GM18526 (cell line): Measurements from ENCODE around the gene IFRD1.

ENCODE experiments used
- POLR2A ChIP-seq: IDR thresholded peaks from 3 replicates; pipeline ENCODE4 v1.6.1; 2011; ENCODE audit not compliant: insufficient read length; ENCODE audit errors: extremely low read depth

IFRD1 gene

DNA sequence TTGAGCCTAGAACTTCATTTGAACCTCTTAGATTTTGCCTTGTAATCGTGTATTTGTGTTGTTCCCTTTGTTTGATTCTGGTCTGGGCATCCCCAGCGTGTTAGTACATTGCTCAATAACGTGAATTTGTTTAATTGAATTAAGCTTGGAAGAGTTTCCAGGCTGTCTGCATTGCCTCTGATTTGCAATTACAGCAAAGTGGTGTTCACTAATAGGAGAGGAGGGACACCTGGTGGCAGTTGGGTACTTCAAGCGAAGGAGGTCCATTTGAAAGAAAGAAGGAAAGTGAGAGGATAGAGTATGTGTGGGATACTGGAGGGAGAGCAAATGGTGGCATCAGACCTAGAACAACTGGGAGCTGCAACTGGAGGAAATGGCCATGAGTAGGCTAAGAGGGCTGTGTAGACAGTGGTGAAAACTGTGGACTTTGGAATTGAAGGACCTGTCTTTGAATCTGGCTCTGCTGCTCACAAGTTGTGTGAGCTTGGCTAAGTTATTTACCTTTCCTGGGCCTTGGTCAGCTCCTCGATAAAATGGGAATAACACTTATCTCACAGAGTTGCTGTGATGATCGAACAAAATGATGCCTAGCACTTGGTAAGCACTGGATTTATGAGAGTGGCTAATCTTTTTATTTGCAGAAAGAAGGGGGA, 45.7 kb downstream of the IFRD1 start:
- TF ChIP-seq POLR2A = no peak

DNA sequence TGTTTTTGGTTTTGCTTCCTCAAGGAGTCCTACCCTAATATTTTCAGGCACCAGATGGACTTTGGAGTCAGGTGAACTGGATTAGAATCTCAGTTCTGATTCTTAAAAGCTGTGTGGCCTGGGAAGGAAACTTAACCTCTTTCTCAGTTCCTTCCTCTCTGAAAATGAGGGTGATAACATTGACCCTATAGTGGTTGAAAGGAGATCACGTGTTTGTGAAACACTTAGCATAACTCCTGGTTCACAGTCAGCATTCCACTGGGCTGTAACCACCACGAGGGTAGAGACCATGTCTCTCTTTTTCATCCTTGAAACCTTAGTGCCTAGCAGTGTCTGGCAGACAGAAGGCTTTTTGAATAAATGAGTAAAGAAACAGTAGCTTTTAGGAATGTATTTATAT, 47.2 kb downstream of the IFRD1 start:
- TF ChIP-seq POLR2A = no peak

DNA sequence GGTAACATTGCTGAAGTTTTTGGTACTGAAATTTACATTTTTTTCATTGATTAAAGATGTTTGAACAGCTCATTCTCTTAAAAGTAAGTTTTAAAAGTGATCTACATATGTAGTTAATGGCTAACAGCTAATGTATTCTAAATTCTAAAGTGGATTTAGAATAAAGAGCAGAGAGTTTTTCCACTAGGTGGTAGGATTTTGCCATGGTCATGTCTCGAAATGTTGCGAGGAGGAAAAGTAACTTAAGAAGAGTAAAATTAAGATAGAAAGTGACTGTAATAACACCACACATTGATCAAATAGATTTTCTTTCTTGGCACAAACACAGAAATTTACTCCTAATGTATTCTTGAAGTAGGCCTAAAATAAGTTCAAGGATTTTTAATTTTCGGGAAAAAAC, 50.4 kb downstream of the IFRD1 start:
- no peak for TF ChIP-seq POLR2A

DNA sequence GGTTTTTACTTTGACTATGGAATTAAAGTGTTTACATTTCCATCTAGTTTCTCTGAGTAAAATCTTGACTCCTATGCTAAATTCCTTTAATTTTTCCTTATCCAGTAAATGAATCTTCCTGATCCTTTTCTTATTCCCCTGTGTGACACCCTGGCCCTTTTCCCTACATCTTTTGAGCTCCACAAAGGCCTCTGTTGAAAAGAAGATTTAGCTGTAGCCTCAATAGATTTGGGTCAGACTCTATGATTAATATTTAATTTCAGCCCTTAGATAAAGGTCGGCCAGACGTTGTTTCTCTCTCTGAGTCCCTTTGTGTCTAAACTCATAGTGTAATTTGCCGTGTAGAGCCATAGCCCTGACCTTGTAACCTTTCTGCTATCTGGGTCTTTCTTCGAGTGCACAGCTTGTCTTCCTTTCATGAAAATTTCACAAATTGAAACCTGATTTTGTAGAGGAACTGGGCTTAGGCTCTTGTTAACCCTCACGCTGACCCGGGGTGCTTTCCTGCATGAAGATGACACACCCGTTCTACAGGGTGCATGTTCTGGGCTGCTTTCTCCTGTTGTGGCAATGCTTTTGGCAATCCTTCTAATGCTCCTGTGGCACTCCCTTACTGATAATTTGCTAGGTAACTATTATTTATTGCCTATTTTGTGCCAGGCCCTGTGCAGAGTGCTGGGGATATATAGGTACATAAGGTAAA, 51.7 kb downstream of the IFRD1 start:
- TF ChIP-seq POLR2A = no peak

DNA sequence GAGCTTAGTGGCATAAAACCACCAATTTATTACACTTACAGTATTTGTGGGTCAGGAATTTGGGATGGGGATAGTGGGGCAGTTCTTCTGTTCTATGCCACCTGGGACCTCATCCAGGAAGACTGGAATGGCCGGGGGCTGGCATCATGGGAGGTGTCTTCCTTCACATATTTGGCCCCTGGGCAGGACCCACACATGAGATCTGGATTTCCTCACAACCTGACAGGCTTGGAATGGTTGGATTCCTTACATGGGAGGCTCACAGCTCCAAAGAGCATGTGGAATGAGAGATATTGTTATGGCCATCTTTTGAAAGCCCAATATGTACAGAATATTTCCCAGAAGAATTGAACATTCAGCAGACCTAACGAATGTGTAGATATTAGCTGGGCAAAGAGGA, 52.4 kb downstream of the IFRD1 start:
- TF ChIP-seq POLR2A = no peak

DNA sequence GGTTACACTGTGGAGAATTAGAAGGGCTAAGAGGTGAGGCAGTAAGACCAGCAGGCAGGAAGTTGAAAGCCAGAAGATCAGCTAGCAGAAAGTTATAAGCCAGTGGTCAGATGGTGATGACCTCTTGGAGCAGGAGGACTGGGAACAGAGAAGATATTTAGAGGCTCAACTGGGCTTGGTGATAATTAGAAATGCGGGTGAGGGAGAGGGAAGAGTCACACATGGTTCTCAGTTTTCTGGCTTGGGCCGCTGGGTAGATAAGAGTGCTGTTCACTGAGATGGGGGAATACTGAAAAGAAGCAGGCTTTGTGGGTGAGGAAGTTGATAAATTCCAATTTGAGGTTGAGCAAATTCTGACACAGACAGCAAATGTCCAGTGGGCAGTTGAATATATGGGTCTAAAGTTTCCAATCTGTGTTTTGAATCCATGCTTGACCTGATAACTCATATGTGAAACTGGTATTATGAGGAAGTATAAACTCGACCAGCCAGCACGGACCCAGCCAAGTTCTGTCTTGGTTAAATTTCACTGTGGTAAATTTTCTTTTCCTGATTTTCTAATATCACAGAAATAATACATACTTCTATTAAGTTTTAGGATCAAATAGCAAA, 53.2 kb downstream of the IFRD1 start:
- no peak for TF ChIP-seq POLR2A

DNA sequence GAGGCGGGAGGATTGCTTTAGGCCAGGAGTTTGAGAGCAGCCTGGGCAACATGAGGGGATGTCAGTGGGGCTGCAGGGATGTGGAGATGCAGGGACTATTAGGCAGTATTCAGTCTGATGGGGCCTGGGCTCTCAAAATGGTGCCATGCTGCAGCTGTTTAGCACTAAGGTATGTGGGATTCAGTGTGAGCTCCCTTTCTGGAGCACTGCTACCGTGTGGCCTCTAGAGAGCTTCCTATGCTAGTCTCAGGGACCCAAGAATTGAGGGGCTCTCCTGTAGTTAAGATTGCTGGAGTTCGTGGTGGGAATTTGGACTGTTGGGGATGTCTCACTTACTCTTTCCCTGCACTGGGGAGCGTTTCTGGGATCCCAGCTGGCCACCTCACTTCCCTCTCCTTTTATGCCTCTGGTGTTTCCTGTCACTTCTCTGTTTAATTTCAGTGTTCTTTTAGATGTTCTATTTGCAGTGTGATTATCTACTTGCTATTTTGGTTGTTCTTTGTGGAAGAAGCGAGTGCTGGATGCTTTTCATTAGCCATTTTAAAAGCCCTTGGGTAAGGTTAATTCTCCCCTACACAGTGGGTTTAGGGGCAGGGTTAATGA, 53.9 kb downstream of the IFRD1 start:
- TF ChIP-seq POLR2A = no peak

DNA sequence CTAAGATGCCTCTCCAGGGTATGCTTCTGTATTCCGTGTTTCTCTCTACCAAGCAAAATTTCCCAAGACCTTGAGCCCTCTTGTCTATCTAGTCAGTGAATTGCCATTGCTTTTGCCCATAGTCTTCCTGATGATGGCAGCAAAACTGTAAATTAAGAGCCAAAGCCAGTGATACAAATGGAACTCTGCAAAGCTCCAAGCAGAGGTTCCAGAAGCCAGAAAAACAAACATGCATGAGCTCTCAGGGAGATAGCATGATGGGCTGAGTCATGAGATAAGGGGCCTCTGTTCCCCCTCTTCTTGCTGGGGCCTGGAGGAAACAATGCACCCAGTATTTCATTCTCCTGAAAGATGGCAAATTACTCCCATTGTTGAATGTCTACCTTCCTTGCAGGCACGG, 55.2 kb downstream of the IFRD1 start:
- no peak for TF ChIP-seq POLR2A

DNA sequence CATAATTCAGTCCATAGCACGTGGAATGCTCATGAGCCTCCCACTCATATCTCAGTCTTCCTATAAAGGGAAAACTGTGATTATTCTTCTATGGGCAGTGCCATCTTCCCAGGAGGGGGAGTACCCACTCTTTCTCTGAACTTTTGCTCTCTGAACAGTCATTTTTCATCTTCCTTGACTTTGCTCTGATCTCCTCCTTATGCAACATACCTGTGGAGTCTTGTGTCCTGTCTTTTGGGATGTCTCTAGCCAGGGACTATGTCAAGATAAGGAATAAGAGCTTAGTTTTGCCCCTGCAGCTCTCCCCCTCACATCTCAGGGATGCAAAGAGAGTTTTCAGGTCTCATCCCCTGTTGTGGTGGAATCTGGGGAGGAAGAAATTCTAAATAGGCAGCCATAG, 58.1 kb downstream of the IFRD1 start:
- no peak for TF ChIP-seq POLR2A

DNA sequence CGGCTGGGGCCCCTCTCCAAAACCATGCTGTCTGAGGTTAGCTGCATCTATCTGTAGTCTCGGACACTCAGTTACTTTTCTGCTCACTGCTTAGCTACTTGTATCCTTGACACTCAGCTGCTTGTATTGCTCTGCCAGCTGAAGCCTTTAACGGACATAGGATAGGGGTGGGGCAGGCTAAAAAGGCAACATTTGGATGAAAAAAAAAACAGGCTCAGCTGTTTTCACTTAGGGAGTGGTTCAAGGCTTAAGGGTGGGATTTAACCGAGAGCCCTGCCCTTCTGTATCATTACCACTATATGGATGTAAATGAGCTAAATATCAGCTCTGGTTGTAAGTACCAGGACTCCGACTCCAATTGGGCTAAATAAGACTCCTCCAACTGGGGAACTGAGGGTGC, 59.1 kb downstream of the IFRD1 start:
- TF ChIP-seq POLR2A = no peak

DNA sequence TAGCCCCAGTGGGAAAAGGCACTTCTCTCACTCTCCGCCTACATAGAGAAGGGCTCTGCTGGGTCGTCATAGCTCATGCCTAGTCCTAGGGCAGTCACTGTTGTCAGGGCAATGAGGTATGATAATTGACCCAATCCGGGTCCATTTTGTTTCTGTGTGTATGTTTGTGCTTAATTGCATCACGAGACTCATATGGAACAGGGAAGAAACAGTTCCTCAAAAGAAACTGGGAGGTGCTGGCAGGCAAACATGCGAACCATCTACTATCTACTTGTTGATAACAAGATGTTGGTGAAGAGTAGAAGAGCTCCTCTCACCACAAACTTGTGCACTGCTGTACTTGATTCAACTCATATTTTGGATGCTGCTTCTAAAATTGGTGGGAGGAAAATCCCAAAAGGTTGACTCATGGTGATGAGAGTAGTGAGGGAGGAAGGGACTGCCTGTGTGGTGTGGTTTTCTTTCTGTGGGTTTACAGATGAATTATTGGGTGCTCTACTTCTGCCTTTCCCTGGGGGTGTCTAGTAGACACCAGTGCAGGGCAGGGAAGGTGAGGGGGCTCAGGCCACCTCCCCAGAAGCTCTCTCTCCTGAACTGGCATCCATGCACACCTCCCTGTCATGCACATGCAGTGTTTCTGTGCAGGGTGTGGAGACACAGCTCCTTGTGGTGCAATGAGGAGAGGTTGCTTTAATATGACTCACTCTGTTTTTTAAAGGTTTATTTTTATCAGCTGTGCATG, 59.9 kb downstream of the IFRD1 start:
- no peak for TF ChIP-seq POLR2A

DNA sequence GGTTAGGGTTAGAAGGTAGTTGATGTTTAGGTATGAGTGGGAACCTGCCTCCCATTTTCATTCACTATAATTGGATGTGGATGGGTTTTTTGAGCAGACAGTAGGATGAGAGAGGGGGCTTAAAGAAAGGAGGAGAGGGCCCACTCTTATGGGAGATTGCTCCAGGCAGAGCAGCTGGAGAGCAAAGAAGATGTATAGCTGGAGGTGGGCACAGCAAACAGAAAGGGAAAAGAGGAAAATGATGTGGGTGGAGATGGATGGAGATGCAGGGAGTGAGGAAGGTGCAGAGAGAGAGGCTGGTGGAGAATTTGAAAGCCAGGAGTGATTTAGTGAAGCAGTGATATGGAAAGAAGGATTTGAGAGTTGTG, 60.5 kb downstream of the IFRD1 start:
- TF ChIP-seq POLR2A = no peak

DNA sequence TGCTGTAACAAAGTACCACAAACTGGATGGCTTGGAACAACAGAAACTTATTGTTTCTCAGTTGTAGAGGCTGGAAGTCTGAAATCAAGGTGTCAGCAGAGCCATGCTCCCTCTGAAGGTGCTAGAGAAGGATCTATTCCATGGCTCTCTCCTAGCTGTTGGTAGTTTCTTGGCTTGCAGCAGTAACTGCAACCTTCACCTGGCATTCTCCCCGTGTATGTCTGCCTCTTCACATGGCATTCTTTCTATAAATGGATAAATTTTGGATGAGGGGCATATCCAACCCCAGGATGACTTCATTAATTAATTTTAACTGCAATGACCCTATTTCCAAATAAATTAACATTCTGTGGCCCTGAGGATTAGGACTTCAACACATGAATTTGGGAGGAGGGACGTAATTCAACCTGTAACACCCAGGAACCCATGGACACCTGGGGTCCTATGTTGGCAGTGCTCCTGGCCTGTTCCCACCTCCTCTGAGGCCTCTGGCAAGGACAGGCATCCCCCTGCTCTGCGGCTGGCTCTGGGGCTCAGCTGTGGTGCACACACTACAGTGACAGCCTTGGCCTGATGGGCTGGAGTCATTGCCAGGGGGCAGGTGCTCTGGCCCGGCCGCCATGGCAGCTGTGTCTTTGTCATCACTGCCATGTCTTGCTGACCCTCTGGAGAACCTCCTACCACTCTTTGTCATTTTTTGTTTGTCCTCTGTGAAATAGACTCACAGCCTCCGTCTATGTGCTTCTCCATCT, 61.4 kb downstream of the IFRD1 start:
- no peak for TF ChIP-seq POLR2A

DNA sequence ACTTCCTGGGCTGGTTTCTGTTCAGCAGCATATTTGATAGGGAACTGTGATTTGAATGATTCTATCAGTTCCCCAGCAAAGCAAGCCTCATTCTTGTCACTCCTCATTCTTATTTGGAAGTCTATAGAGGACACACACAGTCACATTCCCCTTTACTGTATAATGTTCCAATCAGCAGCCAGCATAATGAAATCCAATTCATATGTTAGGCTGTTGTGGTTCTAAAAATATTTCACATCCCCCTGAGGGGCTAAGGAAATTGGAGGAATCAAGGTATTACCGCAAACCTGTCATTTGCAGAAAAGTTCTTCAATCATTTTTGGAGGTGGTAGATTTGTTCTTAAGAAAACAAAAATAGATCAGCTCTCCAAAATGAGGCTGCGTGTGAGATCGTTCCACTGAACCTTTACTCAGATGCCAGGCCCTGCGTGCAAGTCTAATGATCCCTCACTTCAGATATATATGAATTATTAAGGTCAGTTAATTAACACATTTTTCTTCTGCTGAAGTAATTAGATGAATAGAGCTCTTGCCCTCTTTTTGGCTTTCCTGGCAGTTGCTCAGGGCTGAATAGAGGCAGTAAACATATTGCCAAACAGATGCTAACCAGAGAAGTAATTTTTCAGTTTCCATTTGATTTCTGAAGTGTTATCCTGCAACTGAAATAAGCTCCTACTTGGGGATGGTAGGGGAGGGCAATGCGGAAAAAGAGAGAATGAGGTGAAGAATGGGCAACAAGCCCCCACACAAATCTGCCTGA, 62.4 kb downstream of the IFRD1 start:
- TF ChIP-seq POLR2A = no peak

DNA sequence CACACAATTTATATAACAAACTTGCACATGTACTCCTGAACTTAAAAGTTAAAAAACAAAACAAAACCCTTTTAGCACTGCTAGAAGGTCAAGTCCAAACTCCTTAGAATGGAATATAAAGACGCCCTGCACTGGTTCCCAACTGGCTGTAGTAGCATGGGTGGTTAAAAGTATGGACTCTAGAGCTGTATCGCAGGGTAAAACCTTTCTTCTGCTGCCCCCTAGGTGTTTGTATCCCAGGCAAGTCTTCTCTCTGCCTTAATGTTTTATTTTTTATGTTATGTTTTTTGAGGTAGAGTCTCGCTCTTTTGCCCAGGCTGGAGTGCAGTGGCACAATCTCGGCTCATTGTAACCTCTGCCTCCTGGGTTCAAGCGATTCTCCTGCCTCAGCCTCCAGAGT, 65.7 kb downstream of the IFRD1 start:
- no peak for TF ChIP-seq POLR2A

DNA sequence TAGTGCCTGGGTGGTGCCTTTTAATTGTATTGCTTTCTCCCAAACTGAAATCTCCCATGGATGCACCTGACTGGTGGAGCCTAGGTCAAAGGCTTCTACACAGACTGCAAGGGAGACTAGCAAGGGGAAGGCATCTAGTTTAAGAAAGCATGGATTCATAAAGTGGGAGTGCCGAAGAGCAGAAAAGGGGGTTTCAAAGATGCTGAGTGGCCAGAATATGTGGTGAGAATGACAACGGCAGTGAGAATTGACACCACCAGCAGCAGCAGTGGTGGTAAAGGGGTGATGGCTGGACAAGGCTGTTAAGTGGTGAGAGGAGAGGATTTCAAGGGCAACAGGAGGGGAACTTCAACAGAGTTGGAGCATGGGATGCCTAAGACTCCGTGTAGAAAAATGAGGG, 67.2 kb downstream of the IFRD1 start:
- no peak for TF ChIP-seq POLR2A
